Choroid plexus epithelial cell (primary cell): ENCODE data around the gene DHX57.

Experiments used
- DNase-seq: peaks from one replicate; pipeline ENCODE4 v3.0.0-alpha.2; 2010; ENCODE audit warnings: low read depth
- H3K4me3 ChIP-seq: 2 replicates; pipeline ENCODE4 v1.5.1; 2011; ENCODE audit warnings: low read depth, mild to moderate bottlenecking, control low read depth, low read length, moderate library complexity
- CTCF ChIP-seq: conservative IDR thresholded peaks from 2 replicates; pipeline ENCODE4 v1.5.1; 2011; ENCODE audit warnings: low read depth, mild to moderate bottlenecking, control low read depth, inconsistent platforms, low read length, moderate library complexity

DHX57 gene

GRCh38 chr2:38748391-38748790 is 127.3 kb downstream of the DHX57 start:
- no peak for TF ChIP-seq CTCF
- no peak for DNase-seq
- no peak overlapping the region for H3K4me3 ChIP-seq

- no peak for DNase-seq
- no peak overlapping the region for H3K4me3 ChIP-seq
- TF ChIP-seq CTCF = no peak
These were observed 127.9 kb downstream of the DHX57 start for GRCh38 chr2:38747819-38748218.
